Endothelial cell of umbilical vein (primary cell): ENCODE measurements around the gene RAP1GDS1. TPM values are rescaled to one million over a fixed set of nuclear protein-coding genes. Genes with fewer than 3 reads are reported as not detected.

Experiments
- BruUV-seq: library from RNA; stranded (reverse); fragments of 400-500 nt; replicated peaks from 2 replicates; lab custom pipeline; 2021; lab: Mats Ljungman, UMichigan
- CTCF ChIA-PET: fragments of 300-600, 350-600 bp; sonication (Branson Sonifier 250); formaldehyde crosslinking; loops from one replicate; lab custom pipeline; 2021; ENCODE audit warnings: antibody characterized with exemption, inconsistent platforms; lab: Charles Lee
- POLR2A ChIA-PET: fragments of 300-600, 350-600 bp; sonication (Branson Sonifier 250); formaldehyde crosslinking; loops from one replicate; lab custom pipeline; 2021; ENCODE audit warnings: antibody characterized with exemption, inconsistent platforms; lab: Charles Lee
- DNase-seq: peaks from one replicate; pipeline ENCODE4 v3.0.0-alpha.2; 2011; ENCODE audit warnings: low read depth, low spot score
- FAIRE-seq: peaks from 2 replicates; lab custom pipeline; 2011; peaks lifted over from hg19 to GRCh38; lab: Jason Lieb, UNC
- H2AFZ ChIP-seq: 2 replicates; pipeline ENCODE4 v1.6.0; 2012; ENCODE audit warnings: low read depth, low read length, control low read depth, inconsistent platforms
- H3K27ac ChIP-seq: 2 replicates; pipeline ENCODE4 v1.5.1; 2011; ENCODE audit warnings: low read depth, mild to moderate bottlenecking, control low read depth, low read length, moderate library complexity; ENCODE audit not compliant: insufficient read depth
- H3K27me3 ChIP-seq, 2 experiments: 2 replicates each; pipeline versions ENCODE4 v1.6.0 to v1.6.1; 2011; ENCODE audit warnings: low read length in 2 of 2, mixed read lengths in 1 of 2; ENCODE audit not compliant: control insufficient read depth in 2 of 2, insufficient read depth in 2 of 2
- H3K36me3 ChIP-seq, 2 experiments: 2 replicates in 1 of 2; 3 replicates in 1 of 2; pipeline ENCODE4 v1.5.1; 2011; ENCODE audit warnings: low read length in 2 of 2, mild to moderate bottlenecking in 1 of 2, moderate library complexity in 1 of 2; ENCODE audit not compliant: control insufficient read depth in 2 of 2, insufficient read depth in 2 of 2; ENCODE audit errors: extremely low read depth in 1 of 2
- H3K4me1 ChIP-seq: 3 replicates; pipeline ENCODE4 v1.5.1; 2011; ENCODE audit warnings: mild to moderate bottlenecking, low read length; ENCODE audit not compliant: control insufficient read depth, insufficient read depth; ENCODE audit errors: extremely low read depth
- H3K4me2 ChIP-seq: 2 replicates; pipeline ENCODE4 v1.6.1; 2011; ENCODE audit warnings: low read length, control low read depth, mixed read lengths; ENCODE audit not compliant: insufficient read depth
- H3K4me3 ChIP-seq, 3 experiments: fragments of 200-600 bp in 1 of 3; sonication (generic), shearing (Covaris generic) in 1 of 3; replicated peaks in 1 of 3; 2 replicates each; pipeline ENCODE4 v1.5.1; 2011 to 2016; ENCODE audit warnings: control low read depth in 3 of 3, low read length in 3 of 3, mild to moderate bottlenecking in 2 of 3, inconsistent platforms in 1 of 3, low read depth in 1 of 3, moderate library complexity in 1 of 3; ENCODE audit not compliant: insufficient read depth in 1 of 3
- H3K79me2 ChIP-seq: 2 replicates; pipeline ENCODE4 v1.6.0; 2012; ENCODE audit warnings: low read length, inconsistent platforms; ENCODE audit not compliant: control insufficient read depth, insufficient read depth
- H3K9ac ChIP-seq: replicated peaks from 2 replicates; pipeline ENCODE3; 2011; ENCODE audit warnings: low read length, control low read depth; ENCODE audit not compliant: insufficient read depth; ENCODE audit errors: extremely low read depth
- H3K9me1 ChIP-seq: replicated peaks from 3 replicates; pipeline ENCODE4 v1.6.0; 2011; ENCODE audit warnings: mild to moderate bottlenecking, low read length; ENCODE audit not compliant: control insufficient read depth, insufficient read depth; ENCODE audit errors: extremely low read depth
- H3K9me3 ChIP-seq: replicated peaks from 2 replicates; pipeline ENCODE4 v1.5.1; 2012; ENCODE audit warnings: low read length, inconsistent platforms; ENCODE audit not compliant: control insufficient read depth, insufficient read depth
- H4K20me1 ChIP-seq: replicated peaks from 2 replicates; pipeline ENCODE3; 2011; ENCODE audit warnings: mild to moderate bottlenecking, low read length; ENCODE audit not compliant: control insufficient read depth, insufficient read depth; ENCODE audit errors: extremely low read depth
- FOS ChIP-seq: IDR thresholded peaks from 2 replicates; pipeline ENCODE4 v1.6.1; 2011; ENCODE audit warnings: mild to moderate bottlenecking, low read length, moderate library complexity, borderline replicate concordance; ENCODE audit not compliant: insufficient read depth
- JUN ChIP-seq: IDR thresholded peaks from 2 replicates; pipeline ENCODE4 v1.6.1; 2011; ENCODE audit warnings: borderline replicate concordance, low read depth; ENCODE audit not compliant: insufficient read length, insufficient read depth
- POLR2A ChIP-seq: IDR thresholded peaks from 2 replicates; pipeline ENCODE4 v1.6.1; 2012; ENCODE audit warnings: low read depth, mild to moderate bottlenecking, control low read depth, low read length
- dilution Hi-C: fragments of 300-500 bp; cut with MboI; formaldehyde crosslinking; loops from one replicate; pipeline ENCODE4 v1.15.0; 2019; ENCODE audit warnings: low sequenced_read_pairs; ENCODE audit not compliant: extremely low pct_ligation_motif_present
- intact Hi-C: fragments of 100-400 bp; cut with micrococcal nuclease; formaldehyde crosslinking; loops from one replicate; pipeline ENCODE4 v1.10.0; 2022
- polyA plus RNA-seq, 4 experiments: library from polyadenylated mRNA; depleted of rRNA in 3 of 4; stranded (reverse) in 3 of 4; unstranded in 1 of 4; fragments of >200 nt; gene quantifications; 2 replicates each; pipeline versions ENCODE4 v1.2.1 to v1.2.3, GENCODE V29; 2011 to 2012; ENCODE audit warnings: missing spikeins in 1 of 4
- total RNA-seq: library from RNA; stranded (reverse); gene quantifications from 2 replicates; pipeline ENCODE4 v1.2.3, GENCODE V29; 2021
- TF ChIP-seq, protein P1 (sequence below), 2 donors: IDR thresholded peaks; 1 replicate in 1 of 2; 2 replicates in 1 of 2; pipeline ENCODE4 v1.5.1; 2011; ENCODE audit warnings: low read length in 2 of 2, mild to moderate bottlenecking in 2 of 2, moderate library complexity in 2 of 2, control low read depth in 1 of 2, inconsistent platforms in 1 of 2, low read depth in 1 of 2; ENCODE audit not compliant: insufficient read depth in 1 of 2; ENCODE audit errors: extremely low read depth in 1 of 2

The RAP1GDS1 gene
- total and polyA plus RNA-seq, 2 donors (not counting 3 experiments of a cell fraction or from before 2014, with no cell fraction given) = 17.6 to 52.8 TPM

GRCh38 chr4:98283219-98284189 is 22.3 kb downstream of the RAP1GDS1 start:
- dilution Hi-C loops (no loop called here), intact Hi-C loops (no loop called here)
- H3K4me3 ChIP-seq = no peak overlapping the region
- no peak overlapping the region for H3K4me2 ChIP-seq
- H4K20me1 ChIP-seq = no peaks in the 10 kb centered on the region
- H3K4me1 ChIP-seq = no peaks in the 10 kb centered on the region
- BruUV-seq = no TSS peak
- no peaks in the 10 kb centered on the region for H3K27me3 ChIP-seq
- no peak overlapping the region for H3K27ac ChIP-seq
- DNase-seq = no peak
- no peak overlapping the region for H3K9ac ChIP-seq
- ChIA-PET POLR2A (interaction anchor here (0.5 kb wide), 1 partner anchor 51 kb away, joined by 3 read pairs; no protein-coding TSS in a partner anchor), CTCF (interaction anchor here (1.1 to 1.5 kb wide), 4 partner anchors 9 to 23 kb away, joined by 3 to 6 read pairs (median 4); no protein-coding TSS in a partner anchor)
- FAIRE-seq = no peak
- no peak overlapping the region for H2AFZ ChIP-seq
- H3K36me3 ChIP-seq = no peaks in the 10 kb centered on the region
- H3K79me2 ChIP-seq = peaks cover 62% of the 10 kb centered on the region
- no peaks in the 10 kb centered on the region for H3K9me3 ChIP-seq
- TF ChIP-seq, protein P1, sequence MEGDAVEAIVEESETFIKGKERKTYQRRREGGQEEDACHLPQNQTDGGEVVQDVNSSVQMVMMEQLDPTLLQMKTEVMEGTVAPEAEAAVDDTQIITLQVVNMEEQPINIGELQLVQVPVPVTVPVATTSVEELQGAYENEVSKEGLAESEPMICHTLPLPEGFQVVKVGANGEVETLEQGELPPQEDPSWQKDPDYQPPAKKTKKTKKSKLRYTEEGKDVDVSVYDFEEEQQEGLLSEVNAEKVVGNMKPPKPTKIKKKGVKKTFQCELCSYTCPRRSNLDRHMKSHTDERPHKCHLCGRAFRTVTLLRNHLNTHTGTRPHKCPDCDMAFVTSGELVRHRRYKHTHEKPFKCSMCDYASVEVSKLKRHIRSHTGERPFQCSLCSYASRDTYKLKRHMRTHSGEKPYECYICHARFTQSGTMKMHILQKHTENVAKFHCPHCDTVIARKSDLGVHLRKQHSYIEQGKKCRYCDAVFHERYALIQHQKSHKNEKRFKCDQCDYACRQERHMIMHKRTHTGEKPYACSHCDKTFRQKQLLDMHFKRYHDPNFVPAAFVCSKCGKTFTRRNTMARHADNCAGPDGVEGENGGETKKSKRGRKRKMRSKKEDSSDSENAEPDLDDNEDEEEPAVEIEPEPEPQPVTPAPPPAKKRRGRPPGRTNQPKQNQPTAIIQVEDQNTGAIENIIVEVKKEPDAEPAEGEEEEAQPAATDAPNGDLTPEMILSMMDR (IDR thresholded peaks at IDR 0.05; ENCODE audit: extremely low read depth in 1 of 2, insufficient read depth in 1 of 2, low read depth in 1 of 2, low read length in 2 of 2) = no peak
- TF ChIP-seq POLR2A (no peak), FOS (no peak), JUN (no peak)
- H3K9me1 ChIP-seq = no peaks in the 10 kb centered on the region
